ENCODE data around the gene GIGYF2. TPM values are rescaled to one million over a fixed set of nuclear protein-coding genes. Genes with fewer than 3 reads are reported as not detected.

The GIGYF2 gene
- total and polyA plus RNA-seq, 2 of the 4 experiments (the other 2 are of a cell fraction): 14.7 to 66.0 TPM

DNA sequence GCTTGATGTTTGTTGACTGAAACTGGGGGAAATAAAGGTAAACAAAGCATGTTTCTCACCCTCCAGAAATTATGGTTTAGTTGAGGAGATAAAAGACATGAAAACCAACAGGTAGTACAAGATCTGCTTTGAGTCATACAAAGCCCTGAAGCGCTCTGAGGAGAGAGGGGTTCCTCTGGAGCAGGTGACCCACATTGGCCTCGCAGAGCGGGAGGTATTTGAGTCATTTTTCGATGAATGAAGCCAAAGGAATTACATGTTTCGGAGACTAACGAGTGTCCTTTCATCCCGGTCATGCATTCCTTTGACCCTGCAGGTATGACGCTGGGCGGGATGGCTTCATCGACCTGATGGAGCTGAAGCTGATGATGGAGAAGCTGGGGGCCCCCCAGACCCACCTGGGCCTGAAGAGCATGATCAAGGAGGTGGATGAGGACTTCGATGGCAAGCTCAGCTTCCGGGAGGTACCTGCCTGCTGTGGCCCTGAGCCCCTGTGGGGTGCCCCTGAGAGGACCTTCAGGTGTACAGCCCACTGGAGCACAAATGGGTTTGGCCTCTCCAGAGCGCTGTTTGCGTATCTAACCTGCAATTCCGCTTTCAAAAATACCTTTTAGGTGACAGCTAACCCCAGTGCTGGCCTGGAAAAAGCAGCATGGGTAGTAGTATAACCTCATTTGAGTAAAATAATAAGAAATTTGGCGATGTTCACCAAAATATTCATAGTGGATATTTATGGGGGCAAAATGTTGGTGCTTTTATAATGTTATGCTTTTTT, 34.5 kb upstream of the GIGYF2 start:
- H3K4me3 ChIP-seq (ENCODE audit: insufficient read depth, low read depth, low read length): no peak overlapping the region
- in situ Hi-C loops (cut with MboI; ENCODE audit: low sequenced_read_pairs) (no loop called here), dilution Hi-C loops (cut with HindIII; ENCODE audit: low sequenced_read_pairs, unreplicated experiment) (no loop called here), intact Hi-C loops (cut with micrococcal nuclease) (no loop called here)
- H2BK5ac ChIP-seq (ENCODE audit: low read depth, low read length, poor library complexity, severe bottlenecking): no peak overlapping the region
- H2AFZ ChIP-seq (replicated peaks; ENCODE audit: low read length, poor library complexity): no peak overlapping the region
- no TSS peak for BruUV-seq (replicated peaks)
- no peaks in the 10 kb centered on the region for H3K9me1 ChIP-seq (ENCODE audit: insufficient read depth, low read length)
- WGBS, 2 experiments (ENCODE audit: extremely low coverage in 2 of 2, insufficient read length in 1 of 2): 80% methylated on average over 8 of the region's 16 CpGs; no CpG with 5 or more reads in 1 of the 2 experiments
- ATAC-seq (ENCODE audit: low read depth) (no peak), DNase-seq (no peak)
- H2BK20ac ChIP-seq (ENCODE audit: low read depth, low read length): no peak overlapping the region
- no peak overlapping the region for H4K91ac ChIP-seq (ENCODE audit: insufficient read depth, low read depth, low read length)
- H2BK120ac ChIP-seq (ENCODE audit: low read depth, low read length): no peak overlapping the region
- H3K9me3 ChIP-seq (ENCODE audit: control insufficient read depth, insufficient read depth, low read length): no peaks in the 10 kb centered on the region
- no peak overlapping the region for H2AK9ac ChIP-seq (replicated peaks; ENCODE audit: low read depth, low read length, poor library complexity)
- POLR2A ChIA-PET (ENCODE audit: unreplicated experiment): no interaction called here
- CTCF ChIA-PET: interaction anchor here (1.1 kb wide), 1 partner anchor 10 kb away, joined by 3 read pairs; no protein-coding TSS in a partner anchor
- H3K27ac ChIP-seq (ENCODE audit: insufficient read depth, low read length): no peak overlapping the region
- TF ChIP-seq POLR2A (IDR thresholded peaks at IDR 0.05; ENCODE audit: low read depth, low read length): no peak
- TF ChIP-seq CHD1 (IDR thresholded peaks at IDR 0.05; ENCODE audit: low read depth, low read length): no peak
- no peak for TF ChIP-seq MAFK (IDR thresholded peaks at IDR 0.05; ENCODE audit: low read depth, low read length)
- no peak for TF ChIP-seq RAD21 (IDR thresholded peaks at IDR 0.05; ENCODE audit: low read length)
- TF ChIP-seq USF2 (IDR thresholded peaks at IDR 0.05; ENCODE audit: low read depth, low read length): no peak
- TF ChIP-seq MXI1 (IDR thresholded peaks at IDR 0.05; ENCODE audit: borderline replicate concordance, low read depth, low read length): no peak
- TF ChIP-seq BHLHE40 (IDR thresholded peaks at IDR 0.05; ENCODE audit: low read depth, low read length): no peak
- TF ChIP-seq CEBPB (IDR thresholded peaks at IDR 0.05; ENCODE audit: low read depth, low read length): no peak
- TF ChIP-seq SMC3 (IDR thresholded peaks at IDR 0.05; ENCODE audit: low read depth, low read length): no peak
- no peak for TF ChIP-seq ELK1 (IDR thresholded peaks at IDR 0.05; ENCODE audit: borderline replicate concordance, low read depth, low read length)
- TF ChIP-seq CTCF (conservative IDR thresholded peaks at IDR 0.05; ENCODE audit: low read depth, low read length): no peak
- no peak for TF ChIP-seq RFX5 (IDR thresholded peaks at IDR 0.05; ENCODE audit: low read depth, low read length)
- no peak for TF ChIP-seq RCOR1 (IDR thresholded peaks at IDR 0.05; ENCODE audit: insufficient replicate concordance, low read length)
- TF ChIP-seq FOS (IDR thresholded peaks at IDR 0.05; ENCODE audit: low read depth, low read length): no peak
- TF ChIP-seq NFE2L2 (IDR thresholded peaks at IDR 0.05; ENCODE audit: low read depth, low read length): no peak
- H3K14ac ChIP-seq (replicated peaks; ENCODE audit: low read depth, low read length): no peak overlapping the region
- no peak overlapping the region for H3K4me2 ChIP-seq (ENCODE audit: low read depth, low read length)
- no peak overlapping the region for H3K9ac ChIP-seq (ENCODE audit: low read depth, low read length)
- no peak overlapping the region for H4K8ac ChIP-seq (ENCODE audit: low read depth in 2 of 2, low read length in 2 of 2)
- no peaks in the 10 kb centered on the region for H3K4me1 ChIP-seq (ENCODE audit: control insufficient read depth, insufficient read depth, low read length)
- H3K18ac ChIP-seq (ENCODE audit: low read depth, low read length): no peak overlapping the region
- H4K5ac ChIP-seq (ENCODE audit: low read depth, low read length): no peak overlapping the region
- H2BK15ac ChIP-seq (ENCODE audit: low read depth, low read length): no peak overlapping the region
- no peaks in the 10 kb centered on the region for H3K79me1 ChIP-seq (ENCODE audit: low read depth in 1 of 2, low read length in 2 of 2)
- H4K20me1 ChIP-seq (ENCODE audit: insufficient read depth, low read length): no peaks in the 10 kb centered on the region
- H3K36me3 ChIP-seq (ENCODE audit: control insufficient read depth, insufficient read depth, low read length): no peaks in the 10 kb centered on the region
- no peak overlapping the region for H2AK5ac ChIP-seq (ENCODE audit: low read depth, low read length)
- peaks cover 4% of the 10 kb centered on the region for H3K27me3 ChIP-seq (ENCODE audit: control insufficient read depth, insufficient read depth, low read length)
- H3K23ac ChIP-seq (ENCODE audit: low read depth, low read length): no peak overlapping the region
- H3K4ac ChIP-seq (ENCODE audit: low read depth, low read length): no peak overlapping the region
- H3K56ac ChIP-seq (ENCODE audit: extremely low read depth, insufficient read depth, low read length): no peak overlapping the region

Data from IMR-90 (cell line).